COLO829 (cell line): ENCODE results near the gene ARHGEF18.

Experiments
- DNase-seq: peaks from one replicate; pipeline ENCODE4 v3.0.0; 2012; ENCODE audit warnings: low spot score

Gene ARHGEF18

GRCh38 chr19:7383284-7383683, 34.5 kb downstream of the ARHGEF18 start:
- no peak for DNase-seq

DNA sequence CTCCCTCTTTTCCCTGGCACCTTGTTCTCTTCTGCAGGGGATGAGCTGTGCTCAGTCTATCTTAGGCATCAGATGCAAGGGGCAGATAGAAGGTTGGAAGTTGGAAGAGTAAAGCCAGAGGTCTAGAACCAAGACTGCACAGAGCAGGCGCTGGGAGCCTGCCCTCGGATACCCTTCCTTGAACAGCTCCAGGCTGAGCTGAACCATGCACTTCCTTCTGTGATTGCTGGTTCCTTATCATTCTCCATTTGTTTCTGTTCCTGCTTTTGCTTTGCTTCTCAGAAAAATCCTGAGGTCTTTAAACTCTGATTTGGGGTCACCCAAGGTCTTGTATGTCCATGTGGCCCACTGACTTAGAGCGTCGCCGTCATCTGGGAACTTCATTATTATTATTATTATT, 36.3 kb downstream of the ARHGEF18 start:
- no peak for DNase-seq

- no peak for DNase-seq
These were observed 37.6 kb downstream of the ARHGEF18 start for GRCh38 chr19:7386308-7386707.

- no peak for DNase-seq
These were observed 38.0 kb downstream of the ARHGEF18 start for GRCh38 chr19:7386769-7387168.

DNA sequence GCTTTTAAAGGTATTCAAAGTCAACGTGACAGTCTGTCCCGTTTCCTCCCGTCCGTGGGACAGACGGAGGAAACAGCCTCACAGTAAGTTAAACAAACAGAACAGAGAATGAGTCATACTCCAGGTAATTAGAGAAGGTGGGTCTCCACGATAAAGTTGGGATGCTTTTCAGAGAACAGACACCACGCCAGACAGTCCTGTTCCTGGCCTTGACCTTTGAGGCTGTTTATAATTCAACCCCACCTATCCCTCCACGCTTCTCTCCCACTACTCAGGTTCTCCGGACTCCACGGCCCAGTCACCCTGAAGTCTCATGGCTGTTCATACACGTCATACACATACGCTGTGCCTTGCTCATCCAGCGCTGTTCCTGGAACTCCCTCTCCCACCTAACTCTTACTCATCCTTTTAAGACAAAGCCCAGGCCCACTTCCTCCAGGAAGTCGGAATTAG, 42.5 kb downstream of the ARHGEF18 start:
- no peak for DNase-seq

GRCh38 chr19:7393459-7393858, 44.7 kb downstream of the ARHGEF18 start:
- DNase-seq, result no peak

- DNase-seq, result no peak
These were observed 45.4 kb downstream of the ARHGEF18 start for GRCh38 chr19:7393939-7394730.

GRCh38 chr19:7394731-7395359, 46.1 kb downstream of the ARHGEF18 start:
- peak; percentile 89 for DNase-seq

DNA sequence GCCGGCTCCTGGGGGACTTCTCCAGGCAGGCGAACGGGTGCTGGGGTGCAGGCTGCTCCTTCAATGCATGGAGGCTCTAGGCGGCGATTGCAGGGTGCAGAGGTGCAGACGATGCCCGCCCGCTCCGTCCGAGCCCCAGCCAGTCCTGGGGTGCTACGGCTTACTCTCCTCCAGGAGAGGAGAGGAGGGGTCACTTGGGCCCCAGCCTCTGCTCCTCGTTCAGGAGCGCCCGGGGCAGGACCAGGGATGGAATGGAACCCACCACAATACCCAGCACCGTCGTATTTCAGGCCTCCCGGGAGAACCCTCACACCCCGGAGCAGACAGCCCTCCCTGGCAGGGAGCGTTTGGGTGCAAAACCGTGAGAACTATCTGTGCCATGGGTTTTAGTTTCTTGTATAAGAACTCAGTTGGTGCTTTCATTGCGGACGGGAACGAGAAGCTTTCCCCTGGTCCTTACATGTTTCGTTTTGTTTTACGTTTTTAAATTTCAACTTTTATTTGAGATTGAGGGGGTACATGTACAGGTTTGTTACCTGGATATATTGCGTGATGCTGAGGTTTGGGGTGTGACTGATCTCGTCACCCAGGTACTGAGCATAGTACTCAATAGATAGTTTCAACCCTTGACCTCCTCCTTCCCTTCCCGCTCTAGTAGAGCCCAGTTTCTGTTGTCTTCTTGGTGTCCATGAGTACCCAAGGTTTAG, 46.8 kb downstream of the ARHGEF18 start:
- no peak for DNase-seq

GRCh38 chr19:7397687-7398086, 49.0 kb downstream of the ARHGEF18 start:
- no peak for DNase-seq
